SK-N-SH (cell line): ENCODE measurements around the gene BCR. TPM values are rescaled to one million over a fixed set of nuclear protein-coding genes. Genes with fewer than 3 reads are reported as not detected.

ENCODE experiments used
- CTCF ChIA-PET: fragments of 300-600, 350-600 bp; formaldehyde crosslinking; extraction: SDS; loops from one replicate; lab custom pipeline; 2021; lab: Yijun Ruan, JAX
- POLR2A ChIA-PET: fragments of 350-600 bp; sonication (Branson Sonifier 250); formaldehyde crosslinking; extraction: SDS; loops from one replicate; lab custom pipeline; 2020; ENCODE audit warnings: antibody characterized with exemption, inconsistent platforms; lab: Yijun Ruan, JAX
- DNase-seq: peaks from one replicate; pipeline ENCODE4 v3.0.0; 2012
- H2AFZ ChIP-seq: fragments of 200-600 bp; sonication (generic); 2 replicates; pipeline ENCODE4 v1.8.1; 2016; ENCODE audit warnings: antibody characterized with exemption, mild to moderate bottlenecking, low read depth
- H3F3A ChIP-seq: fragments of 200-600 bp; sonication (generic); replicated peaks from 2 replicates; pipeline ENCODE3; 2016; ENCODE audit warnings: antibody characterized with exemption, mild to moderate bottlenecking; ENCODE audit not compliant: insufficient read depth
- H3K27ac ChIP-seq, 2 experiments: fragments of 200-500 bp in 1 of 2; fragments of 200-600 bp in 1 of 2; sonication (Bioruptor generic) in 1 of 2; sonication (generic), shearing (Covaris generic) in 1 of 2; 2 replicates each; pipeline versions ENCODE4 v1.5.1 to v1.6.1; 2014 to 2016; ENCODE audit warnings: low read depth in 2 of 2, inconsistent platforms in 1 of 2, low read length in 1 of 2, mild to moderate bottlenecking in 1 of 2, mixed read lengths in 1 of 2
- H3K27me3 ChIP-seq: fragments of 200-600 bp; sonication (generic), shearing (Covaris generic); 2 replicates; pipeline ENCODE4 v1.6.1; 2016; ENCODE audit warnings: mixed run types; ENCODE audit not compliant: insufficient read depth
- H3K36me3 ChIP-seq, 2 experiments: fragments of 200-500 bp in 1 of 2; fragments of 200-600 bp in 1 of 2; sonication (Bioruptor generic) in 1 of 2; sonication (generic) in 1 of 2; replicated peaks in 1 of 2; 2 replicates each; pipeline versions ENCODE3 to v1.5.1; 2014 to 2016; ENCODE audit warnings: low read length in 1 of 2, mild to moderate bottlenecking in 1 of 2; ENCODE audit not compliant: insufficient read depth in 2 of 2, control insufficient read depth in 1 of 2
- H3K4me1 ChIP-seq, 2 experiments: fragments of 200-500 bp in 1 of 2; fragments of 200-600 bp in 1 of 2; sonication (Bioruptor generic) in 1 of 2; sonication (generic), shearing (Covaris generic) in 1 of 2; 2 replicates each; pipeline versions ENCODE4 v1.5.1 to v1.6.1; 2014 to 2016; ENCODE audit warnings: low read depth in 1 of 2, low read length in 1 of 2, mixed run types in 1 of 2; ENCODE audit not compliant: insufficient read depth in 2 of 2, control insufficient read depth in 1 of 2
- H3K4me2 ChIP-seq: fragments of 200-600 bp; sonication (generic), shearing (Covaris generic); 2 replicates; pipeline ENCODE4 v1.6.1; 2017; ENCODE audit warnings: mixed run types
- H3K4me3 ChIP-seq, 2 experiments: fragments of 200-500 bp in 1 of 2; fragments of 200-600 bp in 1 of 2; sonication (Bioruptor generic) in 1 of 2; sonication (generic), shearing (Covaris generic) in 1 of 2; 2 replicates each; pipeline versions ENCODE4 v1.5.1 to v1.8.1; 2014 to 2016; ENCODE audit warnings: low read depth in 2 of 2, inconsistent platforms in 1 of 2, low read length in 1 of 2, mild to moderate bottlenecking in 1 of 2, mixed read lengths in 1 of 2, moderate library complexity in 1 of 2
- H3K79me2 ChIP-seq: fragments of 200-600 bp; sonication (generic); 2 replicates; pipeline ENCODE4 v1.8.1; 2017; ENCODE audit warnings: mild to moderate bottlenecking; ENCODE audit not compliant: insufficient read depth
- H3K9ac ChIP-seq: fragments of 200-600 bp; sonication (generic); 2 replicates; pipeline ENCODE4 v1.6.1; 2017; ENCODE audit warnings: mixed run types
- H3K9me2 ChIP-seq: fragments of 200-600 bp; sonication (generic); 2 replicates; pipeline ENCODE4 v1.6.1; 2017; ENCODE audit warnings: mixed run types
- H3K9me3 ChIP-seq: fragments of 200-600 bp; sonication (generic); 2 replicates; pipeline ENCODE4 v1.6.1; 2017; ENCODE audit warnings: mixed run types, mild to moderate bottlenecking, moderate library complexity
- H4K20me1 ChIP-seq: fragments of 200-600 bp; sonication (generic); 2 replicates; pipeline ENCODE4 v1.6.1; 2017; ENCODE audit warnings: mild to moderate bottlenecking, mixed run types; ENCODE audit not compliant: insufficient read depth
- CHD2 ChIP-seq: fragments of 150-350 bp; IDR thresholded peaks from 2 replicates; pipeline ENCODE4 v1.6.1; 2018; ENCODE audit warnings: low read length; ENCODE audit not compliant: partially characterized antibody
- ELF1 ChIP-seq: IDR thresholded peaks from 2 replicates; pipeline ENCODE4 v1.4.0; 2012
- EP300 ChIP-seq, 2 experiments: IDR thresholded peaks; 2 replicates each; pipeline versions ENCODE4 v1.4.0 to v1.6.1; 2012; ENCODE audit warnings: borderline replicate concordance in 1 of 2, low read depth in 1 of 2, low read length in 1 of 2
- GABPA ChIP-seq: IDR thresholded peaks from 2 replicates; pipeline ENCODE4 v1.4.0; 2012; ENCODE audit warnings: low read depth, mild to moderate bottlenecking
- GATA2 ChIP-seq: sonication (generic); formaldehyde crosslinking; IDR thresholded peaks from 2 replicates; pipeline ENCODE4 v1.5.0; 2020; ENCODE audit warnings: mild to moderate bottlenecking, missing genetic modification reagents
- MXI1 ChIP-seq: IDR thresholded peaks from 2 replicates; pipeline ENCODE4 v1.6.1; 2012; ENCODE audit warnings: mild to moderate bottlenecking, low read depth, low read length, improper control_type of control experiment
- RAD21 ChIP-seq: IDR thresholded peaks from 2 replicates; pipeline ENCODE4 v1.6.1; 2012; ENCODE audit warnings: mild to moderate bottlenecking, low read length
- RCOR1 ChIP-seq: fragments of 150-350 bp; IDR thresholded peaks from 2 replicates; pipeline ENCODE4 v1.6.1; 2017; ENCODE audit warnings: antibody characterized with exemption, low read length
- REST ChIP-seq: IDR thresholded peaks from 2 replicates; pipeline ENCODE4 v1.6.1; 2012; ENCODE audit warnings: mild to moderate bottlenecking, low read depth, low read length, moderate library complexity
- USF2 ChIP-seq: fragments of 150-350 bp; IDR thresholded peaks from 2 replicates; pipeline ENCODE4 v1.6.1; 2017; ENCODE audit warnings: antibody characterized with exemption, low read length, low read depth, borderline replicate concordance
- WGBS: methylation state at CpG from one replicate; pipeline ENCODE4 v1.1.6; 2017; ENCODE audit warnings: low lambda C conversion rate; 5-methylcytosine and 5-hydroxymethylcytosine counted together
- polyA plus RNA-seq, 3 experiments: library from polyadenylated mRNA; depleted of rRNA; stranded (reverse); fragments of >200 nt; gene quantifications; 2 replicates each; pipeline ENCODE4 v1.2.3, GENCODE V29; 2012
- TF ChIP-seq, protein P1 (sequence below): IDR thresholded peaks from 2 replicates; pipeline ENCODE4 v1.4.0; 2012; ENCODE audit warnings: low read depth, borderline replicate concordance

The BCR gene
- polyA plus RNA-seq, 1 of the 3 experiments (the other 2 are of a cell fraction) = 50.9 TPM

DNA sequence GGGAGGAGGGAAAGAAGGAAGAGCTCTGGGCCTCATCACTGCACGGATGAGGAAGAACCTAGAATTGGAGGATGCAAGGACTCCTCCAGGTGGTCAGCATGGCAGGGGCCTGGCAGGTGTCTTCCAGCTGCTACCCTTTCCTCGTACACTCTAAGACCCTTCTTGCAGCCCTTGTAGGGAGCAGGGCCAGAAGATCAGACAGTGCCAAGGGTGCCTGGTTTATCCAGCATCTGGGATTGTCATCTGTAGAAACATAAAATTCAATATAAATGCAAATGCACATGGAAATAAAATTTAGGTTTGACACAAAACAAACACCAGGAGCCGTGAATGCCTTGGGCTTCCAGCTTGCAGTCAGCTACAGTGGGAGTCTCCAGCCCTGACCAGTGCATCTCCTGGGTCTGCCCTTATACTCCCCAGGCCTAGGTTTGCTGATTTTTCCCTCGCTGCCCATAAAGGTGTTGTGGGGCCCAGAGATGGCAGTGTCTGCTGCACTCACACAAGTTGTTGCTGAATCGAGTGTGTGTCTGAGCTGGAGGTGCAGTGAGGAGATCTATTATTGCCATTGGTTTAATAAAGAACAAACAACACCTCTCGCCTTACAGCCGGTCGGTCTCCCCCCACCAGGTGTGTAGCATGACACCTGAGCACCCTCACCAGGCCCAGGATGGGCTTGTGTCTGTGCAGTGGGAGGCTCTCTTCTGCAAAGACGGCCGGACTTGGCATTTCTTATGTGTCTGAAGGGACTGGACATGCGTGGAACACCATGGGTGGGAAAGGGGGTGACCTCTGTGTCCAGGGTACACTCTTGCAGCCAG is 87.1 kb downstream of the BCR start (continued):
- TF ChIP-seq REST = no peak

- H3K4me3 ChIP-seq = no peak overlapping the region
- peaks cover 0 to 27% of the 10 kb centered on the region in 2 experiments; a peak in 1 of 4 replicates for H3K4me1 ChIP-seq
- POLR2A ChIA-PET = no interaction called here
- no peaks in the 10 kb centered on the region for H3K9me2 ChIP-seq
- no peak overlapping the region for H2AFZ ChIP-seq
- no peaks in the 10 kb centered on the region for H3K9me3 ChIP-seq
- no peaks in the 10 kb centered on the region for H3K79me2 ChIP-seq
- H3F3A ChIP-seq = no peaks in the 10 kb centered on the region
- 87% methylated on average over 17 of the region's 22 CpGs for WGBS
- no peak overlapping the region for H3K9ac ChIP-seq
- TF ChIP-seq MXI1 = no peak
- H3K27ac ChIP-seq = peak overlapping the region in 1 of 2 experiments; percentile 85; a peak in 1 of 4 replicates
- H3K27me3 ChIP-seq = no peaks in the 10 kb centered on the region
- no peak for DNase-seq
- peaks cover 0 to 61% of the 10 kb centered on the region in 2 experiments for H3K36me3 ChIP-seq
- CTCF ChIA-PET = interaction anchor here (1.2 to 7.4 kb wide), 9 partner anchors 11 to 309 kb away, joined by 3 to 64 read pairs (median 9); partner anchors contain the start of gene BCR
- no peak overlapping the region for H3K4me2 ChIP-seq
- H4K20me1 ChIP-seq = no peaks in the 10 kb centered on the region
Measured at GRCh38 chr22:23268139-23268712, 87.9 kb downstream of the BCR start.

DNA sequence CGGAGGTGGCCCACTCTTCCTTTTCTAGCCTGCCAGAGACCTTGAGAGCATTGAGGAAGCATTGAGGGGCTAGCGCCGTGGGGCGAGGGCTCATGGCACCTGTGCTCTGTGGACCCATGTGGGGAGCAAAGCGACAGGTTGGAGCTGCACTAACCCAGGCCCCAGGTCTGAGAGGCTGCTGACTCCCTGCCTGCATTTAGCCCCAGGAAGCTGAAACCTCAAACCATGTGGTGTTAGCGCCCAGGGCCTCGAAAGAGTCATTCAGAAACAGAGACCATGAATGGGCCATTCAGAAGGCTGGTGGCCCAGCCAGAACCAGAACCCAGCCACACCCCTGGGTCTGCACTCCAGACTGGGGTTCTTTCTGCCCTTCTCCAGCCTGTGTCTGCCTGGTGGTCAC is 88.6 kb downstream of the BCR start:
- Histone ChIP-seq H3K4me1 (peaks cover 0 to 27% of the 10 kb centered on the region in 2 experiments; a peak in 1 of 4 replicates), H3K9me3 (no peaks in the 10 kb centered on the region), H3F3A (no peaks in the 10 kb centered on the region), H3K27ac (no peak overlapping the region; a peak in 1 of 4 replicates), H3K9ac (no peak overlapping the region), H2AFZ (no peak overlapping the region), H3K4me3 (no peak overlapping the region)
- CTCF ChIA-PET = interaction anchor here (0.7 to 7.4 kb wide), 7 partner anchors 10 to 92 kb away, joined by 3 to 64 read pairs (median 9); partner anchors contain the start of gene BCR
- no peak for DNase-seq
- no peak for TF ChIP-seq USF2
- TF ChIP-seq GATA2 (CRISPR knock-in tag) = no peak
- TF ChIP-seq, protein P1, sequence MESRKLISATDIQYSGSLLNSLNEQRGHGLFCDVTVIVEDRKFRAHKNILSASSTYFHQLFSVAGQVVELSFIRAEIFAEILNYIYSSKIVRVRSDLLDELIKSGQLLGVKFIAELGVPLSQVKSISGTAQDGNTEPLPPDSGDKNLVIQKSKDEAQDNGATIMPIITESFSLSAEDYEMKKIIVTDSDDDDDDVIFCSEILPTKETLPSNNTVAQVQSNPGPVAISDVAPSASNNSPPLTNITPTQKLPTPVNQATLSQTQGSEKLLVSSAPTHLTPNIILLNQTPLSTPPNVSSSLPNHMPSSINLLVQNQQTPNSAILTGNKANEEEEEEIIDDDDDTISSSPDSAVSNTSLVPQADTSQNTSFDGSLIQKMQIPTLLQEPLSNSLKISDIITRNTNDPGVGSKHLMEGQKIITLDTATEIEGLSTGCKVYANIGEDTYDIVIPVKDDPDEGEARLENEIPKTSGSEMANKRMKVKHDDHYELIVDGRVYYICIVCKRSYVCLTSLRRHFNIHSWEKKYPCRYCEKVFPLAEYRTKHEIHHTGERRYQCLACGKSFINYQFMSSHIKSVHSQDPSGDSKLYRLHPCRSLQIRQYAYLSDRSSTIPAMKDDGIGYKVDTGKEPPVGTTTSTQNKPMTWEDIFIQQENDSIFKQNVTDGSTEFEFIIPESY = no peak
- no peak for TF ChIP-seq EP300 (IDR thresholded peaks at IDR 0.05; ENCODE audit: borderline replicate concordance in 1 of 2, low read depth in 1 of 2, low read length in 1 of 2)
- TF ChIP-seq CHD2 = no peak
- no peak for TF ChIP-seq RAD21
- TF ChIP-seq ELF1 = no peak
- TF ChIP-seq RCOR1 = no peak
- TF ChIP-seq GABPA = no peak
- TF ChIP-seq, all 33 proteins: peak for 0
- Histone ChIP-seq H3K27me3 (no peaks in the 10 kb centered on the region), H3K4me2 (no peak overlapping the region), H4K20me1 (no peaks in the 10 kb centered on the region), H3K79me2 (no peaks in the 10 kb centered on the region), H3K9me2 (no peaks in the 10 kb centered on the region), H3K36me3 (peaks cover 0 to 62% of the 10 kb centered on the region in 2 experiments)
- WGBS = 100% methylated on average over 4 of the region's 7 CpGs
- POLR2A ChIA-PET = no interaction called here
